GM23338 (cell line): ENCODE data around the gene ROR1.

Source experiments
- CTCF ChIP-seq, 2 experiments: fragments of 200-600 bp in 1 of 2; sonication (generic) in 1 of 2; conservative IDR thresholded peaks; 2 replicates each; pipeline versions ENCODE4 v1.5.1 to v1.6.1; 2016 to 2017; ENCODE audit warnings: antibody characterized with exemption in 2 of 2, low read depth in 2 of 2, mild to moderate bottlenecking in 2 of 2, moderate library complexity in 1 of 2
- EZH2 ChIP-seq: fragments of 200-600 bp; sonication (generic); IDR thresholded peaks from one replicate; pipeline ENCODE4 v1.8.0; 2017; ENCODE audit warnings: antibody characterized with exemption, mild to moderate bottlenecking, low read depth; ENCODE audit not compliant: unreplicated experiment

DNA sequence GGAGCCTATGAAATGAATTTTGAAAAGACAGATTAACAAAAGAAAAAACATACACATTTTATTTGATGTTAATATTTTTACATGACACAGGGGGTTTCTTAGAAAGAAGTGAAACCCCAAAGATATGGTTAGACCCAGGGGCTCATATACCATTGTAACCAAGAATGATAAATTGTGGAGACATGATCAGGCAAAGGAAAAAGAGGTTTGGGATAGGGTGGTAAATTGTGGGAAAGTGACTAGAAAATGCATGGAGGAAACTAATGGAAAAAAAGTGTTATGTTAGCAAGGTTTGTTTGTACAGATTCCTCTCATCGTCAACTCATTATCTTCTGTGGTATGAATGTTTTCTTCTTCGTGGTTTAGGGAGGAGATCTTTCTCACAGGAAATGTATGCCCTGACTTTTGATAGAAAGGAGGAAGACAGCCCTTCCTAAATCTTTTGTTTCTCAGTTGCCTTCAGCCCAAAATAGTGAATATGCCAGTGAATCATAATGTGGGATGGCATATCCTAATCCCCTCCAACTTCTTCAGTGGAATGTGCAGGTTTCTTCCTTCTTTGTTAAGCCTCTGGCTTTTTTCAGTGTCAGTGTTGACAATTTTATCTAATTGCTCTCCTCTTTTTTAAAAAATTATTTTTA, 289.2 kb downstream of the ROR1 start:
- TF ChIP-seq EZH2 (no peak), CTCF (conservative IDR thresholded peaks at IDR 0.05; ENCODE audit: low read depth in 2 of 2) (no peak)
